Peyer's patch (tissue), 4 donors: ENCODE data around the gene COX6B2. TPM values are rescaled to one million over a fixed set of nuclear protein-coding genes. Genes with fewer than 3 reads are reported as not detected.

Source experiments
- DNase-seq, 3 donors: peaks; one replicate each; pipeline ENCODE4 v3.0.0-alpha.2; 2017 to 2019
- H3K27ac ChIP-seq, 4 donors: fragments of 200-600 bp; sonication (generic); one replicate each; pipeline ENCODE4 v1.5.1; 2016 to 2019
- H3K27me3 ChIP-seq, 2 donors: fragments of 200-600 bp; sonication (generic); one replicate each; pipeline ENCODE4 v1.5.1; 2019
- H3K36me3 ChIP-seq, 3 donors: fragments of 200-600 bp; sonication (generic); one replicate each; pipeline ENCODE4 v1.5.1; 2016 to 2019
- H3K4me1 ChIP-seq, 4 donors: fragments of 200-600 bp; sonication (generic); one replicate each; pipeline ENCODE4 v1.5.1; 2016 to 2019
- H3K4me3 ChIP-seq, 4 donors: fragments of 200-600 bp; sonication (generic); 1 replicate in 3 of 4; 2 replicates in 1 of 4; pipeline ENCODE4 v1.5.1; 2016 to 2019; ENCODE audit warnings: mild to moderate bottlenecking in 1 of 4
- H3K9me3 ChIP-seq, 4 donors: fragments of 200-600 bp; sonication (generic); one replicate each; pipeline ENCODE4 v1.5.1; 2016 to 2019; ENCODE audit warnings: mild to moderate bottlenecking in 1 of 4
- CTCF ChIP-seq, 6 experiments: fragments of 450-650 bp in 4 of 6; fragments of 200-600 bp in 2 of 6; sonication (generic) in 1 of 6; IDR thresholded peaks; one replicate each; pipeline ENCODE4 v1.5.1; 2017 to 2019; ENCODE audit warnings: antibody characterized with exemption in 6 of 6, mild to moderate bottlenecking in 3 of 6, moderate library complexity in 1 of 6
- POLR2A ChIP-seq, 2 donors: fragments of 450-650 bp; IDR thresholded peaks; one replicate each; pipeline ENCODE4 v1.5.1; 2017; ENCODE audit warnings: antibody characterized with exemption in 2 of 2, mild to moderate bottlenecking in 2 of 2, moderate library complexity in 2 of 2
- total RNA-seq, 4 donors: library from RNA; depleted of rRNA; stranded (reverse); fragments of >200 nt; gene quantifications; one replicate each; pipeline ENCODE4 v1.1.0, GENCODE V29; 2016

Gene COX6B2
- total RNA-seq, 4 donors from 2014 or later: not detected

DNA sequence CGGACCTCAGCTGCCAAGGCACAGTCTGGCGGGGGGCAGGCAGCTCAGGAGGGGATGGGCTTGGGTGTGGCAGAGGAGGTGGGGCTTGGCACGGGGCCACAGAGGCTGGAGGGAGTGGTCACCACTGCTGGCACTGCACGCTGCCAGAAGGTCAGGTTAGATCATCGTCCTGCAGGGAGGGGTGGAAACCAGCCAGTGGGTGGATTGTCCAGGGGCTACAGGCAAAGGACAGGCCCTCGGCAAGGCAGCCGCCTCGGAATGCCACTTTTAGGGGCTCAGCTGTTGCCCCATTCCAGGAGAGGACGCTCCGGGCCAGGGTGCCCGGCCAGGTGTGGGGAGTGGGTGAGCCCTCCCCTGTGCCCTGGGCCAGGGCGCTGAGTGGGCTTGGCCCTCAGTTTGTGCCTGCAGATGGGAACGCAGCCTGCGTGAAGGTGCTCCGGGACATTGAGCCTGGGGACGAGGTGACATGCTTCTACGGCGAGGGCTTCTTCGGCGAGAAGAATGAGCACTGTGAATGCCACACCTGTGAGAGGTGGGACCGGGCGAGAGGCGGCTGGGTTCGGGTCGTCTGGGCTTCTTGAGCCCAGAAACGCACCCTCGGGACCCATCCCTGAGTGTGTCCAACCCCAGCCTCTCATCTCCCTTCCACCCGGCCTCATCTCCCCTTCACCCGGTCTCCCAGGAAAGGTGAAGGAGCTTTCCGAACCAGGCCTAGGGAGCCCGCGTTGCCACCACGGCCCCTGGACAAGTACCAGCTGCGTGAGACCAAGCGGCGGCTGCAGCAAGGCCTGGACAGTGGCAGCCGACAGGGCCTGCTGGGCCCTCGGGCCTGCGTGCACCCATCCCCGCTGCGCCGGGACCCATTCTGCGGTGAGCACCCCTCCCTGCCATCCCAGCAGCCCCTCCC is 8.4 kb downstream of the COX6B2 start:
- peaks cover 0 to 30% (median 0%) of the 10 kb centered on the region in 3 donors for H3K36me3 ChIP-seq
- peak in 2 of 3 donors; percentile 62 to 70 for DNase-seq

DNA sequence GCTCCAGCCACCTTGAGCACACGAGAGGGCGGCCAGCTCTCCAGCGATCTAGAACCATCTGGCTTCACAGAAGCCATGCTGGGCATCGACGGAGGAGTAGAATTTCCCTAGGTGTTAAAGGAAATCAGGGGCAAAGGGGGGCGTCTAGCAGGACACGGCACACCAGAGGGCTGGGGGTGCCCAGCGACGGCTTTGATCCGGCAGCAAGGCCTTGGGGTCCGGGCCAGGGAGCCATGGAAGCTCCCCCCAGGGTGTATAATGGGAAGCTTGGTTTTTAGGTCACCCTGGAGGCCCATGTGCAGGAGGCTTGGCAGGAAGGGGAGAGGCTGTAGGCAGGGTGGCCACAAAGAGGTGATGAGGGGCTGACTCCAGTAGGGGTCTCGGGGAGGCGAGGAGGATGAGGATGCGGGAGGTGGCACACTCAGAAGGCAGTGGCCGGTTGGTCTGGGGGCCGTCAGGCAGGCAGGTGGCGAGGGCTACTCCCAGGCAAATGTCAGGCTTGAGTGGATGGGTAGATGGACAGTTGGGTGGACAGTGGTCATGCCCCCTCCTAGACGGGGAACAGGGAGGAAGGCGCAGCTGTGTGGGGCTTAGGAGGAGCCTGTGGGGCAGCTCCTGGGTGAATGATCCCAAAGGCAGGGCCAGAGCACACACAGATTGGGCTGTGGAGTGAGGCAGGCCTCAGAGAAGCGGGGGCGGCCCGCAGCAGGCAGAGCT is 9.3 kb downstream of the COX6B2 start:
- Histone ChIP-seq H3K4me1 (peaks cover 0 to 21% (median 10%) of the 10 kb centered on the region in 4 donors), H3K36me3 (peaks cover 0 to 30% (median 0%) of the 10 kb centered on the region in 3 donors), H3K4me3 (no peak overlapping the region), H3K27ac (no peak overlapping the region), H3K27me3 (no peaks in the 10 kb centered on the region), H3K9me3 (no peaks in the 10 kb centered on the region)
- no peak for DNase-seq
- TF ChIP-seq POLR2A (IDR thresholded peaks at IDR 0.05) (no peak), CTCF (IDR thresholded peaks at IDR 0.05) (no peak)

More for the DNA sequence above, 8.4 kb downstream of the COX6B2 start:
- TF ChIP-seq CTCF (IDR thresholded peaks at IDR 0.05) (no peak), POLR2A (IDR thresholded peaks at IDR 0.05) (no peak)
- Histone ChIP-seq H3K4me1 (peaks cover 0 to 13% (median 2%) of the 10 kb centered on the region in 4 donors), H3K9me3 (no peaks in the 10 kb centered on the region), H3K27me3 (no peaks in the 10 kb centered on the region), H3K4me3 (no peak overlapping the region), H3K27ac (no peak overlapping the region)

DNA sequence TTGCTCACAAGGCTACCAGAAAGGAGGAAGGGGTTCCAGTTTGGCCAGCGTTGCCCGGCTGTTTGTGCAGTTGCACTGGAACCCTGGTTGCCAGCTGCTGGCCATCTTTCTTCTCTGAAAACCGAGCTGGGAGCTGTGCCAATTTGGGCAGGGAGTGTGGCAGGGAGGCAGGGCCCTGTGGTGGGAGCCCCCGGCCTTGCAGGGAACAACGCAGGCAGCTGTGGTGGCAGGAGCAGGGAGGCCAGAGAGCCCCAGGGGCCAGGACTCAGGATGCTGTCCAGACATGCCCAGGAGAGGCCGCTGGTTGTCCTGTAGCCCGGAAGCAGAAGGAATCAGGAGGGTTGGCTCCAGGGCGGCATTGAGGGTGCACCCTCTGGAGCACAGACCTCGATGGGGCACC is 10.1 kb downstream of the COX6B2 start:
- H3K4me3 ChIP-seq: no peak overlapping the region
- H3K9me3 ChIP-seq: no peaks in the 10 kb centered on the region
- H3K4me1 ChIP-seq: peaks cover 0 to 21% (median 11%) of the 10 kb centered on the region in 4 donors
- H3K36me3 ChIP-seq: peaks cover 0 to 30% (median 0%) of the 10 kb centered on the region in 3 donors
- no peak for DNase-seq
- no peak for TF ChIP-seq CTCF (IDR thresholded peaks at IDR 0.05)
- TF ChIP-seq POLR2A (IDR thresholded peaks at IDR 0.05): no peak
- H3K27me3 ChIP-seq: no peaks in the 10 kb centered on the region
- no peak overlapping the region for H3K27ac ChIP-seq

DNA sequence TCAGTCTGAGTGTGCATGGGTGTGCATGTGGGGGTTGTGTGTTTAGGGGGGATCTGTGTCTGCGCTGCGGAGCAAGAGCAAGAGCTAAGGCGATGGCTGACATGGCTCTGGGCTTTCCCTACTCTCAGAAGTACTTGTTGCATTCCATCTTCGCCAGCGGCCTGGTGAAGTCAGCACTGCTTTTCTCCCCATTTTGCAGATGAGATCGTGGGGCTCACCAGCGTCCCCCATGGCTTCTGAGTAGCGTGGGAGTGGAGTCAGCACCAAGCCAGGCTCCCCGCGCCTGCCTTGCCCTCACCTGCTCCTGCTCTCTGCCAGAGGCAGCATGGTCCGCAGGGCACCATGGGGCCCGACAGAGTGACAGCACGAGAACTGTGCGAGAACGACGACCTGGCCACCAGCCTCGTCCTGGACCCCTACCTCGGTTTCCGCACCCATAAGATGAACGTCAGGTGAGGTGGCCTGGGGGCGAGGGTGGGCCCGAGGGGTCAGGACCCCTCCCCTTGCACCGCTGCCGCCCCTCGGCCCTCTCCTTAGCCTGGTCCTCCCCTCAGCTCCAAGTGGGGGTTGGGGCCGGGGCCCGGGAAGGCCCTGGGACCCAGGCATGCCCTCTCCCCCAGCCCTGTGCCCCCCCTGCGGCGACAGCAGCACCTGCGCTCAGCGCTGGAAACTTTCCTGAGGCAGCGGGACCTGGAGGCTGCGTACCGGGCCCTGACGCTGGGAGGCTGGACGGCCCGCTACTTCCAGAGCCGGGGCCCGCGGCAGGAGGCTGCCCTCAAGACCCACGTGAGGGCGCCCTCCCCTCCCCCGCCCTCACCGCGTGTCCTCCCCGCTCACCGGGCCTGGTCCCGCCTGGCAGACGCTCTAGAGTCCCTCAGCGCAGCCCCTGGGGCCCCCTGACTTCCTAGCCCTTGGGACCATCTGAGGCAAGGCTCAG is 12.7 kb downstream of the COX6B2 start:
- Histone ChIP-seq H3K27me3 (no peaks in the 10 kb centered on the region), H3K4me1 (peaks cover 0 to 21% (median 14%) of the 10 kb centered on the region in 4 donors), H3K27ac (no peak overlapping the region), H3K9me3 (no peaks in the 10 kb centered on the region), H3K36me3 (peaks cover 0 to 28% (median 0%) of the 10 kb centered on the region in 3 donors), H3K4me3 (peak overlapping the region in 1 of 4 donors; percentile 70)
- DNase-seq: no peak
- no peak for TF ChIP-seq POLR2A (IDR thresholded peaks at IDR 0.05)
- no peak for TF ChIP-seq CTCF (IDR thresholded peaks at IDR 0.05)

DNA sequence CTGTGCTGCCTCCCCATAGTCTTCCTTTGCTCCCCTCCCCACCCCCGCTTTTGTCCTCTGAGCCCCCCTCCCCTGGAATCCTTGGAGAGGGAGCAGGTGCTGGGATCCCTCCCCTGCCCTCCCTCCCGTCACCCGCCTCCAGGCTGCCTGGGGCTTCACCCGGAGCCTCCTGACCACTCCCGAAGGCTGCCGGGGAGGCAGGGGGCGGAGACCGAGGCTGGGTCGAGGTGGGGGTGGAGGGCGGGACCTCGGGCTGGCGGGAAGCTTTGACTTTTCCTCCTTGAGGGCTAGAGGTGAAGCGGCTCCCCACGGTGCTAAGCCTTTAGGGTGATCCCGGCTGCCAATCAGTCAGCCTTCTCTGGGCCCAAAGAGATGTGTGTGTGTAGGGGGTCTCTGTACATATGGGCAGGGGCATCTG is 13.3 kb downstream of the COX6B2 start:
- H3K27me3 ChIP-seq: no peaks in the 10 kb centered on the region
- no peaks in the 10 kb centered on the region for H3K9me3 ChIP-seq
- H3K36me3 ChIP-seq: peaks cover 0 to 22% (median 0%) of the 10 kb centered on the region in 3 donors
- peak overlapping the region; percentile 70 to 94 (median 80) for H3K4me3 ChIP-seq
- DNase-seq: peak; percentile 26 to 84 (median 83)
- H3K4me1 ChIP-seq: peaks cover 0 to 21% (median 14%) of the 10 kb centered on the region in 4 donors
- H3K27ac ChIP-seq: peak overlapping the region; percentile 31 to 98 (median 94)
- no peak for TF ChIP-seq CTCF (IDR thresholded peaks at IDR 0.05)
- no peak for TF ChIP-seq POLR2A (IDR thresholded peaks at IDR 0.05)
